NCI-H510A treated with DMSO at 0.1 percent for 48 hours (cell line): Measurements from ENCODE around the gene MMP1.

Experiments
- DNase-seq: peaks from one replicate; lab custom pipeline; 2025; lab: John Stamatoyannopoulos, UW

Gene MMP1

DNA sequence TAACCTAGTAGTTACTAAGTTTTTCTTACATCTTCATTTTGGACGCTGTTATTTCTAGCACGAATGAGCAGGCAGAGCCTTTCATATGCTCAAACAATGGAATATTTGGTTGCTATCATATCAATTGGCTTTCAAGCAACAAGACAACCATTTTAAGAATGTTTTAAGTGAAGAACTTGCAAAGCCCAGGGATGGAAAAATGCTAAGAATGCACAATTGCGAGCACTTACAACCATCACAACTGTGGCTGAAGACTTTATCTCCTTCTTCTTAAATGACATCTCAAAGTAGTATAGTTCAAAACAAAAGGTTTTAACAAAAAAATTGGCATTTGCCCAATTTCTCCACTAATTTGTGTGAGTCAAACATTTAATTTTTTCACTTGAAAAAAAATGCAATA, 8.3 kb upstream of the MMP1 start:
- no peak for DNase-seq

DNA sequence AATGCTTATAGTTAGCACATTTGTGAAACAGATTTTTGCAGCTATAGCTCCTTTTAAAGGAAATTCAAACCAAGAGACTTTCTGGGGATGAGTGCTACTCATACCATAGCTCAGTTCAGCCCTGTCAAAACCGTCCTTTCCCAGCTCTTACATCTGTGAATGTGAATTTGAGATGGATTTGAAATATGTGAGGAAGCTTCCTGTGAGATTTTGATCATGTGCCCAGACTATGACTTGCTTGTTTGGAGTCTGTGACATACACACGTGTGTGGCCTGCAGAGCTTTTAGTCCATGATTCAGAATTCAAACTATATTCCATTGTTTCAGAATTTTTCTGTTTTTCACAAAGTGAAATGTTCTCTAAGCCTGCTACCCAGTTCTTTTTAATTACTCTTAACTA, 4.4 kb upstream of the MMP1 start:
- DNase-seq = no peak

DNA sequence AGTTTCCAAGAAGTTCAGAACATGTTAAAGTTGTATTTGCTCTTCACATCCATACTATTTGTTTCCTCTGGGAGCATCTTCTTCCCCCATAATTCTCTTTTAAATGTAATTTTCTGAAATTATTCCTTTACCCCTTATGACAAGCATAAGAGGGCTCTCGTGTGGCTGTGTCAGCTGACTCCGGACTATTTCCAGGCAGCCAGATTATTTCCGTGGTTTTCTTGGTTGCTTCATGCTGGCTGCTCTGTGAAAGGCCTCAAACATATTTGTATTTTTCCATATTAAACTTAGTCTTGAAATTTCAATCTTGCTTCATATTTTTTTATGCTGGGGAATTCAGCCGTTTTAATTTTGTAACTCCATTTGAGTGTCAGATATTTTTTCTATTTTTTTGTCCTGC, 2.8 kb upstream of the MMP1 start:
- no peak for DNase-seq

DNA sequence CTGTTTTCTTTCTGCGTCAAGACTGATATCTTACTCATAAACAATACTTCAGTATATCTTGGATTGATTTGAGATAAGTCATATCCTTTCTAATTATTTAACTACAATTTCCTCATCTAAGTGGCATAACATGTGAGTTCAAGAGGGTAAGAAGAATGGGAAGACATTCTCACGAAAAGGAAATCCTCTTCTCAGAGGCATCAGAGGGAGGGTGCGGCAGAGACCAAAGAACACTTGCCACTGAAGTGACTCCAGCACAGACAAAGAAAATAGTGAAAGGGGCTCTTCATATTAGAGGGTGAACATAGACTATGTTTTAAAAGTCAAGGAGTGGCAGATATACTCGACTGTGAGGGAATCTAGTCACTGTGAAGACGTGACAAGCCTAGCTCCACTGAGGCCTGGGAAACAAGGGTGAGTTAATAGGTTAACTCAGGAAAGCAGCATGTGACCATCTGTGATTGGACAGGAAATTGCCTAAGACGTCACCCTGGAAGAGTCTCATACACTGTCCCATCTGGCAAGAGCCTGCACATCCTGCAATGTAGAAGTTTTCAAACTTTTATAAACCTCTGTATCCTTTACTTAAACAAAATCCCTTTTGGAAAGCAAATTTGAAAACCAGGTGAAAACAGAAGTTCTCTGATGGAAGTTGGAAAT, 1.9 kb upstream of the MMP1 start:
- no peak for DNase-seq

DNA sequence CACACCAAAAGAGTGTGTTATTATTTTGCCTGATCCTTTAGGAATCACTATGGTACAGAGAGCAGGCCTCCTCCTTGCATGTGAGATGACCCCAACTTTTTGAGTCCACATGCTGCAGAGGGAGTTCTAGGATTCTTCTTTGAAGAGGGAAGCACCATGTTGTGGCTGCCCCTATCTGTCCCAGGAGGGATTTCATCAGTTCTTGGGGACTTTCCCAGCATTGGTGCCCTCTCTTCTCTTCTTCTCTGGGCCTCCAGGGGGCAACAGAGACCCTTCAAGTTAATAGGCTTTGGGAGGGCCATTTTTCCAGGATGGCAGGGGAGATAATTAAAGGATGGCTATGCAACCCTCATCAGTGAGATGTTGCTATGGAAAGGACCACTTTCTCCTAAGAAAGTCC, 3.6 kb downstream of the MMP1 start:
- no peak for DNase-seq

DNA sequence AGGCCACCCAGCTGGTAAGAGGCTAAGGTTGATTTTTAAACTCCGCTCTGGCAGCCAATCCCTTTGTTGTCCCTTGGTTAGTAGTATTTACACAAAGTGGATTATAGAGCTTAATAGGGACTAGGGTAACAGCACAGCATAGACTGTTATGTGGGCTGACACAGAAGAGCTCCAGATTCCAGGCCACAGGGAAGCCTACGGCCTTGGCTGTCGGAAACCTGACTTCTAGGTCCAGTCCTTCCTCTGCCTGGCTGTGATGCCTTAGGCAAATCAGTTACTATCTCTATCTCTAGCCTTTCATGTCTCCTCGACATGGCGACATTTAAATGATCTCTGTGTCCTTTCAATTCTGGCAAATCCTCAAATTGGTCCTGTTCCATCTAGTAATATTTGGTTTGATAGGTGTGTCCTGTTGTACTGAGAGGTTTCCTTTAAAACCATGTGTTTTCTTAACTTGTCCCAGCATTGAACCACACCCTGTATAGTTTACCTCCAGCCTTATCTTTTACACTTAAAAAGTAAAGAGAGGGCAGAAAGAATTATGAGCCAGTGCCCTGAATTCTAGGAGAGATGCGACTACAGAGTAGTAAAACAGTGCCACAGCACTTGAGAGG, 4.2 kb downstream of the MMP1 start:
- DNase-seq = no peak

DNA sequence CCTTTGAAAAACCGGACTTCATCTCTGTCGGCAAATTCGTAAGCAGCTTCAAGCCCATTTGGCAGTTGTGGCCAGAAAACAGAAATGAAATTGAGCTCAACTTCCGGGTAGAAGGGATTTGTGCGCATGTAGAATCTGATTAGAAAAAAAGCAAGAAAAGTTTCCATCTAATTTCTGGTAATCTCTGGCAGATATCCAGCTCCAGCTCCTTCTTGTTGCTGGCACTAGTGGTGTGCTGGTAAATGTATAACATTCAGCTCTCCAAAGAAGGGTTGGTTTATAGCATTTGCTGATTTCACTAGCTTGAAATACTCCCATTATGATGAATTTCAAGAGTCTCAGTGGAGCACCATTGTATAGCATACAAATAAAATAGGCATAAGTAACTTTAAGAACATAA, 5.4 kb downstream of the MMP1 start:
- DNase-seq = no peak

DNA sequence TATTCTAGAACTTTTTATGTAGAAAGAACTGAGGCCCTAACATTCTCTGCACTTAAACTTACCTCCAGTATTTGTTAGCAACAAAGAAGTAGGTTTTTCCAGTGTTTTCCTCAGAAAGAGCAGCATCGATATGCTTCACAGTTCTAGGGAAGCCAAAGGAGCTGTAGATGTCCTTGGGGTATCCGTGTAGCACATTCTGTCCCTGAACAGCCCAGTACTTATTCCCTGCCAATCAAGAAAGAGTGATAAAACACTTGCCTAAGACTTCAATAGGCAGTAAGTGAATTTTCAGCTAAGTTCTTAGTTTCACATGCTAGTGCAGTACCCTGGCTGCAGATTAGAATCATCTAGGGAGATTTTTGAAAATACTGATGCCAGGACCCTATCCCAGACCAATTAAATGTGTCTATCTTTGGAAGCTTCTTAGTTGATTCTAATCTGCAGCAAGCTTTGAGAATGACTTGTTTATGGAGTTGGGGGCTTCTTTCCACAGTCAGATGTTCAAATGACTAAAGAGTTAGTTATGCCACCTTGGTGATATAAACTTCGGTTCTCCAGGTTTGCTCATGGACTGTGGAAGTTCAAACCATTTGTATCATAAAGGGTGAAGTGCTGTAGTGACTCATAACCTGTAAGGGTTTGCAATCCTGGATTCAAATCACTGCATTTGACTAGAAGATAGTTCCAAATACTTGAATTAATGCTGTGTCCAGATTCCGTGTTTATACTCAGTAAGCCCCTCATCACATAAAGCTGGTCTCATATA, 6.5 kb downstream of the MMP1 start:
- no peak for DNase-seq

DNA sequence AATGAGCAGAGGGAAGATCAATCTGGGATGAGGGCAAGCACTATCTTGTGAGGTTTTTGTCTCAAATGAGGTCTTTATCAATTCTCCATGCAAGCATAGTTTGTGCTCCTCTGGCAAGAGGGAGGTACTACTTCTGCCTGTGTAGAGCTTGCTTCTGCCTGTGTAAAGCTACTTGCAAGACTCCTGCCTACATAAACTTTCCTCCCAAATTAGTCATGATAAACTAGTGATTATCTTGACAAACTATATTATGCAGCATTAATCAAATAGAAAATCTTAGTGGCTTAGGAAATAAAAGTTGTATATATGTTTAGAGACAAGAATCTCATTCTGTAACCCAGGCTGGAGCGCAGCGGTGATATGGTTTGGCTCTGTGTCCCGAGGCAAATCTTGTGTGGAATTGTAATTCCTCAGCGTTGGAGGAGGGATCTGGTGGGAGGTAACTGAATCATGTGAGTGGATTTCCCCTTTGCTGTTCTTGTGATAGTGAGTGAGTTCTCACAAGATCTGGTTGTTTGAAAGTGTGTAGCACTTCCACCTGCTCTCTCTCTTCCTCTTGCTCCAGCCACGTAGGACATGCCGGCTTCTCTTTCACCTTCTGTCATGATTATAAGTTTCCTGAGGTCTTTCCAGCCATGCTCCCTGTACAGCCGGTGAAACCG, 9.5 kb downstream of the MMP1 start:
- DNase-seq = no peak

DNA sequence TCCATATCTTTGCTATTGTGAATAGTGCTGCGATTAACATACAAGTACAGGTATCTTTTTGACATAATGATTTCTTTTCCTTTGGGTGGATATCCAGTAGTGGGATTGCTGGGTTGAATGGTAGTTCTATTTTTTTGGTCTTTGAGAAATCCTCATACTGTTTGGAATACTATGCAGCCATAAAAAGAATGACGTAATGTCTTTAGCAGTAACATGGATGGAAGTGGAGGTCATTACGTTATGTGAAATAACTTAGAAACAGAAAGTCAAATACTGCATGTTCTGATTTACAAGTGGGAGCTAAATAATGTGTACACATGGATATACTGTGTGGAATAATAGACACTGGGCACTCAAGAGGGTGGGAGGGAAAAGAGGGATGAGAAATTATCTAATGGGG, 13.6 kb downstream of the MMP1 start:
- DNase-seq = no peak

DNA sequence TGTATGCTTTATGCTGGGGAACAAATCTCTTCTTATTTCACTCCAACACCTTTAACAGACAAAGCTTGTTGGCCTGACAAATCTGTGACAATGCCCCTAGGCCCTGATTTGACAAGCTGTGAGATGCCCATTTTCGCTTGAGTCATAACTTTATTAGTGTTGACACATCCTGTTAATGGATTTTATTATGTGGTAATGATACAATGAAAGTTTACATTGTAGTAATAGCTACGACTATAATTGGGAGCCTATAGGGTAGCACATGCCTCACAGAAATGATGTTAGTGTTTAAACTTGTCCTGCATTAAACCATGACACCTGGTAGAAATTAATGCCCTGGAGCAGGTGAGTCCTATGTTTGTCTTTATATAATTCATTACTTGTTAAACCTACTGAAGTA, 14.2 kb downstream of the MMP1 start:
- peak; percentile 20 for DNase-seq

DNA sequence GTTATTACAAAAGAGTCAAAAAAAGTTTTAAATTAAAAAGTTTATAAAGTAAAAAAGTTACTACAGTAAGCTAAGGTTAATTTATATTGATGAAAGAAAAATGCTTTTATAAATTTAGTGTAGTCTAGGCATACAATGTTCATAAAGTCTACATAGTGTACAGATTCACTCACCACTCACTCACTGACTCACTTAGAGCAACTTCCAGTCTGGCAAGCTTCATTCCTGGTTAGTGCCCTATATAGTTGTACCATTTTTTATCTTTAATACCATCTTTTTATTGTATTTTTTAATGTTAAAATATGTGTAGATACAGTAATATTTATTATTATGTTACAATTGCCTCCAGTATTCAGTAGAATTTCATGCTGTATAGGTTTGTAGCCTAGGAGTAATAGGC, 14.9 kb downstream of the MMP1 start:
- DNase-seq = no peak

DNA sequence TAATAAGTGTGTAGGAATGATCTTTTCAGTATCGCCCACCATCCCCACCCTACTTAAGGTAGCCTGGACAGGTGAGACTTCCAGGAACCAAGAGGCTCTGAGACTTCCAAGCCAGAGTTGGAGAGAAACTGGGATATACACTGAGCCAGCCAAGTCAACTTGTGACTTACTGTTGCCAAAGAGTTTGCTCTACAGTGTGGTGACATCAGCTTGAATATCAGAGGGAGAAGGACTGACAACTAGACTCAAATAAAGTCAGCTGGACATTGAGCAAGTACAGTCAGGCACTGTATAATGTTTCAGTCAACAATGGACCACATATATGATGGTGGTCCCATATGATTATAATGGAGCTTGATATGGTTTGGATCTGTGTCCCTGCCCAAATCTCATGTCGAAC, 16.3 kb downstream of the MMP1 start:
- no peak for DNase-seq

DNA sequence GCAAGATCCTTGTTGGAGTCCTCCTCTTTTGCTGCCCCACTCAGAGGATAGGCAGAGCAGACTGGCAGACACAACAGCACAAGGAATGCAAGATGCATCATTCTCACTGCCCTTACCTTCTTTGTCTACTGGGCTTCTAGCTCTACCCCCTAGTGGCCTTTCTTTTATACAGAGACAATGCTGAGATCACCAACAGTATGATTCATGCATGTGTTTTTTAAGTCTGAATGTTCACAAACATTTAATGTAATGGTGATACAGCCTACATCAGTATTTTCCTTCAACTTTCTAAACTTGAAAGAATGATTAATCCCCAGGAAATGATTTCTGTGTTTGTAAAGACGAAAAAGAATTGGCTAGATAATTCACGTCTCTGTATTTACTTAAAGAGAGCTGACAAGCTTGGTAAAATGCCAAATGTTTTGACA, 17.5 kb downstream of the MMP1 start, which contains the start of gene MMP10:
TSS of gene MMP10 (minus strand) at position 138 of the 428 bp plus-strand sequence. CDS start at position 101, 37 bp downstream.
- peak; percentile 42 for DNase-seq

DNA sequence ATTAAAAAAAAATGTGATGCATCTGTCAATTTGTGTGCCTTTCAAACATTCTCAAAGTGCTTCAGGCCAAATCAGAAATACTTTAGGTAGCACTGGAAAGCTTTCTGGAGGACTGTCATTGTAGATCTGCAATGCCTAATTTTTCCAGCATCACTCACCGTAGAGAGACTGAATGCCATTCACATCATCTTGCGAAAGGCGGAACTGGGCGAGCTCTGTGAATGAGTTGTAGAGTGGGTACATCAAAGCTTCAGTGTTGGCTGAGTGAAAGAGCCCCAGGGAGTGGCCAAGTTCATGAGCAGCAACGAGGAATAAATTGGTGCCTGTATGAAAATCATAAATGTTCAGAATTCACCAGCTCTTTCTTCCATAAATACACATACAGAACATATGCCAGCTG, 21.5 kb downstream of the MMP1 start:
- DNase-seq = peak; percentile 3

DNA sequence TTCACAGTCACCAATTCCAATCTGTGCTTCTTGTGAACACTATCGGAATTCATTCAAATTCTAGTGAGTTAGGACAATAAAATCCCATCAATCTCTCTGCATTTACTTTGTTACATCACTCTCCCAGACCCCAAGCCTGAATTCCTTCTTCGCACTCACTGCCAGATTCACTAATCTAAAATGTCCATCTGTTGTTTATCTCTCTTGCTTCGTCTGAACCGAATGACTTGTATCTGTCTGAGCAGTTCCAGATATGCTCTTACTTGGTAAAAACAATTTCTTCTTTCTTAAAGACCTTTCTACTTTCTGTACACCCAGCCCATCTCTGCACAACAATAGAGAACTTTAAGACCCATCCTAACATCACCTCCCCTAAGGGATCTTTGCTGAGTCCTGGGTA, 24.6 kb downstream of the MMP1 start:
- DNase-seq = no peak

DNA sequence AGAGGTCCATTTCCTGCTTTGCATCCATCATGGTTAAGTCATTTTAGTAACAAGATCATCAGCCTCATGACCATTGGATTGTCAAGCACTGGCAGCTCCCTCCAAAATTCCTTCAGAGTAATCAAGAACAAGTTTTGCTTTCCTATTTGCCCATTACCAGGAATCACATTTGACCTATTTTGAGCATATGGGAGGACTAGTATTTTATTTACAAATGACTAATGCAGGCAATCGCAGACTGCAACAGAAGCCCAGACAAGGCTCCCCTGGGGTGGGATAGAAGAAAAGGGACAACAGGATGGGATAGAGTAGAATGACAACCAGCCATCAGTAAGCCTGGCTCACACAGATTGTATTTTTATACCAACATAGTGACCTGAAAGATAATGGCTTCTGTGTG, 26.6 kb downstream of the MMP1 start:
- no peak for DNase-seq

DNA sequence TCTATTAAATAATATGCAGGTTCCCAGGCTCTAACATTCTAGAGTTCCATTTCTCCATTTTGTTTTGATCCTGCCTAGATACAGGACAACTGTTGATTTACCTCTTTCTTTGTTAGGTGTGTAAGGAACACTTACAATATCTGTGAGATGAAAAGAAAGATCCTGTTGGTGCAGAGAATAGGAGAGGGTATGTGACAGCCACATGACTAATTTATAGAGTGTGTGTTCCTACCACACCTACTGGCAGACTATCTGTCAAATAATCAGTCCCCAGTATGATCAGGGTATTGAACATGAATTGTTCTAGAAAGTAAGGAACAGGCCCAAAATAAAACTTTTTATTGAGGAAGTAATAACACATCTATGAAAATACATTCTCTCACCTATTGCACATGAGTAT, 27.8 kb downstream of the MMP1 start:
- DNase-seq = no peak

DNA sequence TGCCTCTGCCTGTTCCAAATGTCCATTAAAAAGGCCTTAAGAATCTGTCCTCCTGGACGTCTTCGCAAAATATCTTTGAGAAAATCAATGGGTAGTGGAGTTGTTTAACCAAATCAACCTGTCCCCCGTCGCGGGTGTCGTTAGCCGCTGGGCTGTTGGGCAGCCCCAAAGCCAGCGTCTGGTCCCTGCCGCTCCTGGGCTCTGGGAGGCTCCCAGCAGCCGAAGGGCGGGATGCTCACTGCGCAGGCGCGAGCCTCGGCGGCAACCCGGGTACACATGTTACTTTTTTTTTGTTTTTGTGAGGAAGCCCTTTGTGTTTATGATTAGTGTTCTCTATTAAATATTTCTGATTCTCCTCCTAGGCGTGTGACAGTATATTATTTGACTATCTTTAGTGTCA, 30.2 kb downstream of the MMP1 start:
- no peak for DNase-seq

DNA sequence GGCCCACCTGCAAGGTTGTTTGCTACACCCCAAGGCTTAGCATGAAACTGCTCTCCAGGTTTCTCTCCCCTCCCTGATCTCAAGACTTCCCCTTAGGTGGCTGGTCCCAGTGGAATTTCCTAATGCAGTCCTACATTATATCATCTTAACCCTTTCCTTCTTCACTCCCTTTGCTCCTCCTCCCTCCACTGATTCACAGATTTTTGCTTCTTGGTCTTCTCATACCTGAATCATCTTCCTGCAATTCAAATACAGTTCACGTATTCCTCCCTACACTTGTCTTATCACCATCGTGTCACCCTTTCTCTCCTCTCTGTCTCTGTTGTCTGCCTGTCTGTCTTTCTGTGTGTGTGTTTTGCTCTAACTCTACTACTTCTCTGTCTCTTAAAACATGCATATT, 34.5 kb downstream of the MMP1 start:
- DNase-seq = no peak

DNA sequence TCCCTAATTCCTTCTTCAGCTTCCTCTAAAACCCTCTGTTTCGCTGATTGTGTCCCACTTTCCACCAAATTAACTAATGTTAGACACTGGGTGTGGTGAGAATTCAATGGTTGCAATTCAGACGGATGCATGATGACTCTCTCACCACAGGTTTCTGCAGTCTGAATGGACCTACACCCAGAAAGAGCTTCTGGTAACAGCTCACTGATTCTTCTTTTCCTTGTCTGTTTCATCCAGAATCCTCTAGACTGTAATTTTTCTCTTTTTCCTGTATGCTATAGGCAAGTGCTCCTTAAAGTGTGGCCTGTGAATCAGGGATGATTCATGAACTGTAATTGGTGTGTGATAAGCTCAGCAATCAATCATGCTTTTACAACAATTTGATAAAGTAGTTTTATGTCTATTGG, 35.6 kb downstream of the MMP1 start:
- DNase-seq = no peak

DNA sequence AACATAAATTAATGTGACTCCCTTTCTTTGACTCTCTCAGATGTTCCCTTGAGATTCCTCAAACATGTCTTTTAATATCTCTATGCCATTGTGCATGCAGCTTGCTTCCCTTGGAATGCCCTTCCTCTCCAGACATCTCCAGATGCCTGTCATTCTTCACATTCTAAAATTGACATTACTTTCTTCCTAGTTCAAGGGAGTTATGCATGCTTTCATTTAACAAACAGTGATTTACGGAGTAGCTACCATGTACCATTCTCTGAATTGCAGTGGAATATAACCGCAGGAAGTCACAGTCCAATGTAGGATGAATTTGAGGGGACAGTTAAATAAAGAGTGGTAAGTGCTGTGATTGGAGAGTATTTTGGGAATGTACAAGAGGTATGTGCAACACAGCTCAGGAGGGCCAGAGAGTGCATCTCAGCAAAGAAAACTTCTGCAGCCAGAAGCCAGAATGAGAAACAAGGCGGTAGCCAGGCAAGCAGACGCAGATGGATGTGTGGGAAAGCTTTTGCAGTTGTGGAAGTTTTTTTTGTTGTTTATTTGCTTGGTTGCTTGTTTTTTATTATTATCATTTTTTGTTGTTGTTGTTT, 36.2 kb downstream of the MMP1 start:
- no peak for DNase-seq
